GM23338 (cell line): ENCODE measurements around the gene KIAA0753. TPM values are rescaled to one million over a fixed set of nuclear protein-coding genes. Genes with fewer than 3 reads are reported as not detected.

ENCODE experiments used
- ATAC-seq: fragments of 200-7000 bp; cut with Tn5 transposase; 3 replicates; pipeline ENCODE4 v1.9.1; 2020
- DNase-seq: peaks from one replicate; pipeline ENCODE4 v3.0.0-alpha.2; 2015; ENCODE audit warnings: low spot score
- H2AFZ ChIP-seq: fragments of 200-600 bp; sonication (generic); 2 replicates; pipeline ENCODE4 v1.8.0; 2016; ENCODE audit warnings: antibody characterized with exemption, mild to moderate bottlenecking, moderate library complexity
- H3F3A ChIP-seq: fragments of 200-600 bp; sonication (generic); replicated peaks from 2 replicates; pipeline ENCODE4 v1.8.0; 2017; ENCODE audit warnings: antibody characterized with exemption, mixed run types, low read depth
- H3K27ac ChIP-seq: fragments of 200-600 bp; sonication (generic); 2 replicates; pipeline ENCODE4 v1.6.1; 2016; ENCODE audit warnings: low read depth
- H3K27me3 ChIP-seq: fragments of 200-600 bp; sonication (generic); 2 replicates; pipeline ENCODE4 v1.8.0; 2016; ENCODE audit warnings: mild to moderate bottlenecking, mixed run types, moderate library complexity; ENCODE audit not compliant: insufficient read depth
- H3K36me3 ChIP-seq: fragments of 200-600 bp; sonication (generic); 2 replicates; pipeline ENCODE4 v1.8.0; 2016; ENCODE audit warnings: mild to moderate bottlenecking; ENCODE audit not compliant: insufficient read depth
- H3K4me1 ChIP-seq: fragments of 200-600 bp; sonication (generic); 2 replicates; pipeline ENCODE4 v1.8.0; 2016; ENCODE audit warnings: mild to moderate bottlenecking, moderate library complexity; ENCODE audit not compliant: insufficient read depth
- H3K4me2 ChIP-seq: fragments of 200-600 bp; sonication (generic); 2 replicates; pipeline ENCODE4 v1.7.1; 2017; ENCODE audit warnings: mixed run types
- H3K4me3 ChIP-seq: fragments of 200-600 bp; sonication (generic); 2 replicates; pipeline ENCODE4 v1.6.1; 2016; ENCODE audit warnings: mixed run types
- H3K79me2 ChIP-seq: fragments of 200-600 bp; sonication (generic); replicated peaks from 2 replicates; pipeline ENCODE4 v1.8.0; 2017; ENCODE audit warnings: mild to moderate bottlenecking; ENCODE audit not compliant: insufficient read depth
- H3K9me2 ChIP-seq: fragments of 200-600 bp; sonication (generic); 2 replicates; pipeline ENCODE4 v1.8.0; 2017; ENCODE audit not compliant: insufficient read depth
- H4K20me1 ChIP-seq: fragments of 200-600 bp; sonication (generic); replicated peaks from 2 replicates; pipeline ENCODE4 v1.8.0; 2017; ENCODE audit warnings: mild to moderate bottlenecking; ENCODE audit not compliant: insufficient read depth
- H3K27ac Mint-ChIP-seq: 2 replicates; pipeline ENCODE4 v1.8.0; 2020; ENCODE audit warnings: inconsistent platforms, mild to moderate bottlenecking, moderate library complexity, mixed read lengths
- H3K27me3 Mint-ChIP-seq: 3 replicates; pipeline ENCODE4 v1.8.0; 2022; ENCODE audit warnings: low read depth, mild to moderate bottlenecking, moderate library complexity, mixed read lengths, inconsistent platforms; ENCODE audit not compliant: insufficient read depth, poor library complexity
- H3K36me3 Mint-ChIP-seq: 3 replicates; pipeline ENCODE4 v1.8.0; 2021; ENCODE audit warnings: low read depth, mild to moderate bottlenecking, inconsistent platforms, moderate library complexity, mixed read lengths
- H3K4me1 Mint-ChIP-seq: 3 replicates; pipeline ENCODE4 v1.8.0; 2020; ENCODE audit warnings: mild to moderate bottlenecking, inconsistent platforms, mixed read lengths
- H3K4me3 Mint-ChIP-seq: 3 replicates; pipeline ENCODE4 v1.8.0; 2021; ENCODE audit warnings: moderate library complexity, mild to moderate bottlenecking, inconsistent platforms, mixed read lengths
- H3K9me3 Mint-ChIP-seq: 3 replicates; pipeline ENCODE4 v1.8.0; 2020; ENCODE audit warnings: moderate library complexity, mild to moderate bottlenecking, inconsistent platforms, mixed read lengths
- CREB1 ChIP-seq: fragments of 250-450 bp; sonication (Bioruptor Pico); IDR thresholded peaks from 2 replicates; pipeline ENCODE4 v1.5.0; 2020; ENCODE audit warnings: low read depth, mild to moderate bottlenecking, moderate library complexity
- CTCF ChIP-seq, 2 experiments: fragments of 200-600 bp in 1 of 2; sonication (generic) in 1 of 2; conservative IDR thresholded peaks; 2 replicates each; pipeline versions ENCODE4 v1.5.1 to v1.6.1; 2016 to 2017; ENCODE audit warnings: antibody characterized with exemption in 2 of 2, low read depth in 2 of 2, mild to moderate bottlenecking in 2 of 2, moderate library complexity in 1 of 2
- EZH2 ChIP-seq: fragments of 200-600 bp; sonication (generic); IDR thresholded peaks from one replicate; pipeline ENCODE4 v1.8.0; 2017; ENCODE audit warnings: antibody characterized with exemption, mild to moderate bottlenecking, low read depth; ENCODE audit not compliant: unreplicated experiment
- EZH2phosphoT487 ChIP-seq: fragments of 200-600 bp; sonication (generic); IDR thresholded peaks from one replicate; pipeline ENCODE4 v1.8.1; 2018; ENCODE audit warnings: antibody characterized with exemption; ENCODE audit not compliant: unreplicated experiment
- JUNB ChIP-seq: IDR thresholded peaks from one replicate; pipeline ENCODE4 v1.6.1; 2016; ENCODE audit warnings: antibody characterized with exemption; ENCODE audit not compliant: unreplicated experiment
- NANOG ChIP-seq: IDR thresholded peaks from 2 replicates; pipeline ENCODE4 v1.6.1; 2016; ENCODE audit warnings: antibody characterized with exemption, borderline replicate concordance
- POLR2AphosphoS5 ChIP-seq: IDR thresholded peaks from 2 replicates; pipeline ENCODE4 v1.6.1; 2016; ENCODE audit warnings: antibody characterized with exemption, low read depth
- REST ChIP-seq: IDR thresholded peaks from one replicate; pipeline ENCODE4 v1.6.1; 2018; ENCODE audit warnings: antibody characterized with exemption; ENCODE audit not compliant: unreplicated experiment
- STAT1 ChIP-seq: IDR thresholded peaks from one replicate; pipeline ENCODE4 v1.6.1; 2016; ENCODE audit warnings: antibody characterized with exemption; ENCODE audit not compliant: unreplicated experiment
- ZNF114 ChIP-seq: fragments of 250-450 bp; sonication (Bioruptor Pico); IDR thresholded peaks from 2 replicates; pipeline ENCODE4 v1.5.0; 2020; ENCODE audit warnings: mild to moderate bottlenecking, moderate library complexity
- ZNF331 ChIP-seq: fragments of 250-450 bp; sonication (Bioruptor Pico); IDR thresholded peaks from 2 replicates; pipeline ENCODE4 v1.5.0; 2020; ENCODE audit warnings: low read depth, mild to moderate bottlenecking, moderate library complexity
- ZNF462 ChIP-seq: fragments of 250-450 bp; sonication (Bioruptor Pico); IDR thresholded peaks from 2 replicates; pipeline ENCODE4 v1.5.0; 2020; ENCODE audit warnings: mild to moderate bottlenecking, moderate library complexity
- polyA plus RNA-seq: library from polyadenylated mRNA; unstranded; fragments of >200 nt; fragmentation: Nextera tagmentation; extraction: Ambion mirVana; gene quantifications from 2 replicates; pipeline ENCODE4 v1.2.1, GENCODE V29; 2016
- total RNA-seq: library from RNA; depleted of rRNA; stranded (reverse); fragments of >200 nt; shearing (Covaris generic); gene quantifications from 2 replicates; pipeline ENCODE4 v1.2.3, GENCODE V29; 2014
- TF ChIP-seq, protein P1 (sequence below): IDR thresholded peaks from 2 replicates; pipeline ENCODE4 v1.6.1; 2016; ENCODE audit warnings: antibody characterized with exemption

Gene KIAA0753
- total and polyA plus RNA-seq, 2 experiments from 2014 or later: 6.0 to 27.8 TPM

- ATAC-seq: peak; percentile 84
- H3K79me2 ChIP-seq: no peaks in the 10 kb centered on the region
- Mint-ChIP-seq H3K4me1 (peaks cover 17% of the 10 kb centered on the region), H3K27ac (peak overlapping the region; percentile 41; the same call in 1 of the 2 replicates), H3K9me3 (no peaks in the 10 kb centered on the region), H3K27me3 (peaks cover 13% of the 10 kb centered on the region), H3K36me3 (no peaks in the 10 kb centered on the region; the same call in 2 of the 3 replicates), H3K4me3 (peak overlapping the region; percentile 17; the same call in 1 of the 3 replicates)
- H3K27me3 ChIP-seq: no peaks in the 10 kb centered on the region
- no peaks in the 10 kb centered on the region for H3K36me3 ChIP-seq
- no peaks in the 10 kb centered on the region for H4K20me1 ChIP-seq
- H3F3A ChIP-seq: no peaks in the 10 kb centered on the region
- TF ChIP-seq REST (no peak), STAT1 (no peak), POLR2AphosphoS5 (no peak), CTCF (conservative IDR thresholded peaks at IDR 0.05; ENCODE audit: low read depth in 2 of 2) (no peak), CREB1 (CRISPR knock-in tag) (no peak), JUNB (no peak), NANOG (no peak), ZNF331 (no peak), EZH2phosphoT487 (no peak), EZH2 (no peak), ZNF114 (no peak), ZNF462 (CRISPR knock-in tag) (no peak)
- TF ChIP-seq, protein P1, sequence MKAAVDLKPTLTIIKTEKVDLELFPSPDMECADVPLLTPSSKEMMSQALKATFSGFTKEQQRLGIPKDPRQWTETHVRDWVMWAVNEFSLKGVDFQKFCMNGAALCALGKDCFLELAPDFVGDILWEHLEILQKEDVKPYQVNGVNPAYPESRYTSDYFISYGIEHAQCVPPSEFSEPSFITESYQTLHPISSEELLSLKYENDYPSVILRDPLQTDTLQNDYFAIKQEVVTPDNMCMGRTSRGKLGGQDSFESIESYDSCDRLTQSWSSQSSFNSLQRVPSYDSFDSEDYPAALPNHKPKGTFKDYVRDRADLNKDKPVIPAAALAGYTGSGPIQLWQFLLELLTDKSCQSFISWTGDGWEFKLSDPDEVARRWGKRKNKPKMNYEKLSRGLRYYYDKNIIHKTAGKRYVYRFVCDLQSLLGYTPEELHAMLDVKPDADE: no peak
- peaks cover 13% of the 10 kb centered on the region for H3K4me1 ChIP-seq
- peak; percentile 41 for DNase-seq
- no peak overlapping the region for H3K4me3 ChIP-seq
- H3K9me2 ChIP-seq: no peaks in the 10 kb centered on the region
- H3K4me2 ChIP-seq: 0 out of 2 replicates have a peak overlapping the region, but pooled peaks have one; percentile 15
- H2AFZ ChIP-seq: peak overlapping the region; percentile 11; the same call in 1 of the 2 replicates
- no peak overlapping the region; the same call in 1 of the 2 replicates for H3K27ac ChIP-seq
Observed at GRCh38 chr17:6567528-6568183, 72.9 kb downstream of the KIAA0753 start.
